ENCODE results near the gene PRKRA.

- TF ChIP-seq POLR2A (IDR thresholded peaks at IDR 0.05), result no peak
- TF ChIP-seq, protein P1, sequence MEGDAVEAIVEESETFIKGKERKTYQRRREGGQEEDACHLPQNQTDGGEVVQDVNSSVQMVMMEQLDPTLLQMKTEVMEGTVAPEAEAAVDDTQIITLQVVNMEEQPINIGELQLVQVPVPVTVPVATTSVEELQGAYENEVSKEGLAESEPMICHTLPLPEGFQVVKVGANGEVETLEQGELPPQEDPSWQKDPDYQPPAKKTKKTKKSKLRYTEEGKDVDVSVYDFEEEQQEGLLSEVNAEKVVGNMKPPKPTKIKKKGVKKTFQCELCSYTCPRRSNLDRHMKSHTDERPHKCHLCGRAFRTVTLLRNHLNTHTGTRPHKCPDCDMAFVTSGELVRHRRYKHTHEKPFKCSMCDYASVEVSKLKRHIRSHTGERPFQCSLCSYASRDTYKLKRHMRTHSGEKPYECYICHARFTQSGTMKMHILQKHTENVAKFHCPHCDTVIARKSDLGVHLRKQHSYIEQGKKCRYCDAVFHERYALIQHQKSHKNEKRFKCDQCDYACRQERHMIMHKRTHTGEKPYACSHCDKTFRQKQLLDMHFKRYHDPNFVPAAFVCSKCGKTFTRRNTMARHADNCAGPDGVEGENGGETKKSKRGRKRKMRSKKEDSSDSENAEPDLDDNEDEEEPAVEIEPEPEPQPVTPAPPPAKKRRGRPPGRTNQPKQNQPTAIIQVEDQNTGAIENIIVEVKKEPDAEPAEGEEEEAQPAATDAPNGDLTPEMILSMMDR (IDR thresholded peaks at IDR 0.05), result no peak
These were observed 25.6 kb downstream of the PRKRA start for GRCh38 chr2:178425255-178425827.
